HepG2 (cell line): ENCODE data around the gene LCE3B.

Experiments used
- HMG20B ChIP-seq: conservative IDR thresholded peaks from 2 replicates; pipeline ENCODE4 v1.6.1; 2016; ENCODE audit warnings: missing genetic modification reagents, missing compliant biosample characterization
- NFE2L2 ChIP-seq: fragments of 150-350 bp; IDR thresholded peaks from 2 replicates; pipeline ENCODE4 v1.6.1; 2014; ENCODE audit warnings: low read length
- NPAS2 ChIP-seq: sonication (generic); formaldehyde crosslinking; IDR thresholded peaks from 2 replicates; pipeline ENCODE4 v1.8.0; 2022; ENCODE audit warnings: mild to moderate bottlenecking, missing genetic modification reagents, borderline replicate concordance
- PLRG1 ChIP-seq: fragments of 450-650 bp; conservative IDR thresholded peaks from 2 replicates; pipeline ENCODE4 v1.6.1; 2016
- ZBTB1 ChIP-seq: sonication (generic); formaldehyde crosslinking; IDR thresholded peaks from 2 replicates; pipeline ENCODE4 v1.4.0; 2020; ENCODE audit warnings: missing genetic modification reagents, borderline replicate concordance

DNA sequence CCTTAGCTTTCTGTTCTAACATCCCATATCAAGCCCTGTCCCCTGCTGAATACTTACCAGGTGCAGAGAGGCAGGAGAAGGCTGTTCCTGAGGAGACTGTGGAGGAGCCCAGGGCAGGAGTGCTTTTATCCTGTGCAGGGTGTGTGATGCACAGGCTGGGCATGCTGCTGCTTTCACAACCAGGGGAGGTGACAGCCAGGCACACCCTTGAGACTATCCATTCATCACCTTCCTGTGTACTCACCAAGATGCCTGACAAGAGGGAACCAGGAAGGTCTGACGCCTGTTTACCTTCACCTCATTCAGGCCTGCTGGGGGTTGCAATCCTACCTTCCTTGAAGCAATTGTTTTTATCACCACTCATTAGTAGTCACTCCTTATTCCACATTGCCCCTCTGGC, 46.9 kb upstream of the LCE3B start, which contains the start of gene LCE3E:
- TF ChIP-seq HMG20B (no peak), NPAS2 (no peak), ZBTB1 (CRISPR knock-in tag) (no peak), NFE2L2 (no peak), PLRG1 (no peak)
